ENCODE measurements around the gene MEIS2. TPM values are rescaled to one million over a fixed set of nuclear protein-coding genes. Genes with fewer than 3 reads are reported as not detected.

The MEIS2 gene
- total RNA-seq, 1 experiment from 2014 or later = 9.3 TPM

DNA sequence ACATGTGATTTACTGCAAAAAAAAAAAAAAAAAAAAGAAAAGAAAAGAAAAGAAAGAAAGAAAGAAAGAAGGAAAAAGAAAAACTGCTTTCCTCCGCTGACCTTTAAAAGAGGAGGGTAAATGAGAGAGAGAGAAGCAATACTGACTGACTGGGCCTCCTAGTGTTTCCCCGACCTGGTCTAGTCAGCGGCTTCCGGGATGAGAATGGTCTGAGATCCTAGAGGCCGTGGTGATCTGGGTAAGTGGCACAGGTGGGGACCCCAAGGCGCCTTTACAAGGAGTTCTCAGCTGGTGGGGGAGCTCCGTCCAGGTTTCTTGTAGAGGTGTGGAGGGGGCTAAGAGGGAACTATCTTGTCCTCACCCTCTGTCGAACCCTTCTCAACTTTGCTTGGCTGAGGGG, 223.1 kb downstream of the MEIS2 start:
- no peak for TF ChIP-seq EZH2 (IDR thresholded peaks at IDR 0.05; ENCODE audit: borderline replicate concordance, low read depth, low read length, poor library complexity, severe bottlenecking)
- TF ChIP-seq, protein P1, sequence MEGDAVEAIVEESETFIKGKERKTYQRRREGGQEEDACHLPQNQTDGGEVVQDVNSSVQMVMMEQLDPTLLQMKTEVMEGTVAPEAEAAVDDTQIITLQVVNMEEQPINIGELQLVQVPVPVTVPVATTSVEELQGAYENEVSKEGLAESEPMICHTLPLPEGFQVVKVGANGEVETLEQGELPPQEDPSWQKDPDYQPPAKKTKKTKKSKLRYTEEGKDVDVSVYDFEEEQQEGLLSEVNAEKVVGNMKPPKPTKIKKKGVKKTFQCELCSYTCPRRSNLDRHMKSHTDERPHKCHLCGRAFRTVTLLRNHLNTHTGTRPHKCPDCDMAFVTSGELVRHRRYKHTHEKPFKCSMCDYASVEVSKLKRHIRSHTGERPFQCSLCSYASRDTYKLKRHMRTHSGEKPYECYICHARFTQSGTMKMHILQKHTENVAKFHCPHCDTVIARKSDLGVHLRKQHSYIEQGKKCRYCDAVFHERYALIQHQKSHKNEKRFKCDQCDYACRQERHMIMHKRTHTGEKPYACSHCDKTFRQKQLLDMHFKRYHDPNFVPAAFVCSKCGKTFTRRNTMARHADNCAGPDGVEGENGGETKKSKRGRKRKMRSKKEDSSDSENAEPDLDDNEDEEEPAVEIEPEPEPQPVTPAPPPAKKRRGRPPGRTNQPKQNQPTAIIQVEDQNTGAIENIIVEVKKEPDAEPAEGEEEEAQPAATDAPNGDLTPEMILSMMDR (conservative IDR thresholded peaks at IDR 0.05; ENCODE audit: low read depth, low read length) = no peak
- Histone ChIP-seq H3K27ac (ENCODE audit: low read depth, low read length, poor library complexity, severe bottlenecking) (no peak overlapping the region), H3K9me3 (ENCODE audit: low read depth, low read length, poor library complexity, severe bottlenecking) (no peaks in the 10 kb centered on the region), H3K36me3 (ENCODE audit: insufficient read depth, low read length, poor library complexity, severe bottlenecking) (no peaks in the 10 kb centered on the region), H3K4me1 (ENCODE audit: insufficient read depth, low read length, poor library complexity, severe bottlenecking) (no peaks in the 10 kb centered on the region), H3K4me3 (ENCODE audit: low read depth, low read length, poor library complexity, severe bottlenecking) (no peak overlapping the region), H3K27me3 (replicated peaks; ENCODE audit: insufficient read depth, low read depth, low read length, poor library complexity) (peaks cover 51% of the 10 kb centered on the region)
- DNase-seq (ENCODE audit: low spot score) = no peak
- POLR2A ChIA-PET (ENCODE audit: low non-redundant PET) = no interaction called here
- intact Hi-C loops (cut with micrococcal nuclease; ENCODE audit: unreplicated experiment) = no loop called here
- CTCF ChIA-PET = no interaction called here
- no TSS peak for BruUV-seq (replicated peaks)

DNA sequence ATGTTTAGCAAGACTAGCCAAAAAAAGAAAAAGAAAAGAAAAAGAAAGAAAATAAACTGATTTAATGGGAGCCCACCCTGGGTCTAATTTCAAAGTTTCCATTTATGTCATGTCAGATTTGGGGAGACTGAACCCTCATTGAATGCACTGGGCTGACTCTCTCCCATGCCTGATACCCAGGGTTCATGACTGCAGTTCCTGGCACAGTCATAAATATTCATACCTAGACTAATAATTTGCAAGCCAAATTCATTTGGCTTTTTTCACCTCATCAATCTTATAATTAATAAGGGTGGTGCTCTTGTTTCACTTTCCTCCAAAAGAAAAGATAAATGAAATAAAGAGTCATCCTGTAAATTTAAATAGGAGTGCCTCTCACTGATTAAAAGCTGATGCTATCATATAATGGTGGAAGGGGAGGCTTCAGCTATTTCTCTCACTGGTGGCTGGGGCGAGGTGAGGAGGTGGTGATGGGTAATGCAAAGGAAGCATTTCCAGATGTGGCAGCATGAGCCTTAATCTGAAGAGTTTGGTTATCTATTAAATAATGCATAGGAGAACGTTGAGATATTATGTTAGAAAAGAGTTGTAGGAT, 224.5 kb downstream of the MEIS2 start:
- CTCF ChIA-PET = no interaction called here

DNA sequence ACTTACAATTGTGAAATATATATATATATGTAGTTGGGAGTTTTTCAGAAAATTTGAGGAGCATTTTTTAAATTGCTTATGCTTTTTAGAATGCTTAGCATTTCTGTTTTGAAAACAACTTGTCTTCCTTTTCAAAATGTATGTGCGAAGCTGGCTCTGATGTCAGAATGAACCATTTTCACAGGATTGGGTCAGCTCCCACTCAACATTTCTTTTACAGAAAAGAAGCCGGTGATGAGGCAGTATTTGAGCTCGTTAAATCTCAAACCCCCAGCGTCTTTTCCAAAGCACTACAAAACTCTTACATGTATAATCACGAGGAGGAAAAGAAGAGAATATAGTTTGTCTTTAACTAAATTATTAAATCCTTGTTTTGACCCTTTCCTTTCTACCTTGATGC, 225.4 kb downstream of the MEIS2 start:
- DNase-seq (ENCODE audit: low spot score) = no peak
- BruUV-seq (replicated peaks) = no TSS peak
- Histone ChIP-seq H3K4me3 (ENCODE audit: low read depth, low read length, poor library complexity, severe bottlenecking) (no peak overlapping the region), H3K9me3 (ENCODE audit: low read depth, low read length, poor library complexity, severe bottlenecking) (no peaks in the 10 kb centered on the region), H3K4me1 (ENCODE audit: insufficient read depth, low read length, poor library complexity, severe bottlenecking) (no peaks in the 10 kb centered on the region), H3K36me3 (ENCODE audit: insufficient read depth, low read length, poor library complexity, severe bottlenecking) (no peaks in the 10 kb centered on the region), H3K27ac (ENCODE audit: low read depth, low read length, poor library complexity, severe bottlenecking) (no peak overlapping the region), H3K27me3 (replicated peaks; ENCODE audit: insufficient read depth, low read depth, low read length, poor library complexity) (peaks cover 27% of the 10 kb centered on the region)
- intact Hi-C loops (cut with micrococcal nuclease; ENCODE audit: unreplicated experiment) = no loop called here
- TF ChIP-seq, protein P1 (conservative IDR thresholded peaks at IDR 0.05; ENCODE audit: low read depth, low read length) = no peak
- TF ChIP-seq EZH2 (IDR thresholded peaks at IDR 0.05; ENCODE audit: borderline replicate concordance, low read depth, low read length, poor library complexity, severe bottlenecking) = no peak
- ChIA-PET POLR2A (ENCODE audit: low non-redundant PET) (no interaction called here), CTCF (no interaction called here)

More for the DNA sequence above, 224.5 kb downstream of the MEIS2 start:
- BruUV-seq (replicated peaks) = no TSS peak
- POLR2A ChIA-PET (ENCODE audit: low non-redundant PET) = no interaction called here
- Histone ChIP-seq H3K4me3 (ENCODE audit: low read depth, low read length, poor library complexity, severe bottlenecking) (no peak overlapping the region), H3K27ac (ENCODE audit: low read depth, low read length, poor library complexity, severe bottlenecking) (no peak overlapping the region), H3K36me3 (ENCODE audit: insufficient read depth, low read length, poor library complexity, severe bottlenecking) (no peaks in the 10 kb centered on the region), H3K27me3 (replicated peaks; ENCODE audit: insufficient read depth, low read depth, low read length, poor library complexity) (peaks cover 37% of the 10 kb centered on the region), H3K4me1 (ENCODE audit: insufficient read depth, low read length, poor library complexity, severe bottlenecking) (no peaks in the 10 kb centered on the region), H3K9me3 (ENCODE audit: low read depth, low read length, poor library complexity, severe bottlenecking) (no peaks in the 10 kb centered on the region)
- intact Hi-C loops (cut with micrococcal nuclease; ENCODE audit: unreplicated experiment) = no loop called here
- DNase-seq (ENCODE audit: low spot score) = no peak
- no peak for TF ChIP-seq EZH2 (IDR thresholded peaks at IDR 0.05; ENCODE audit: borderline replicate concordance, low read depth, low read length, poor library complexity, severe bottlenecking)
- TF ChIP-seq, protein P1 (conservative IDR thresholded peaks at IDR 0.05; ENCODE audit: low read depth, low read length) = no peak

Measured in A673 (cell line).